Limb (tissue), 2 donors: ENCODE measurements around the gene PAX7.
"Not testable (repeated sequence)": the region's sequence is repeated elsewhere in the genome, so short reads cannot be mapped to it uniquely, and the experiment has no call there.

Source experiments
- DNase-seq, 2 donors: peaks; one replicate each; pipeline ENCODE4 v3.0.0-alpha.2; 2016; ENCODE audit errors: extremely low spot score in 2 of 2

Gene PAX7

DNA sequence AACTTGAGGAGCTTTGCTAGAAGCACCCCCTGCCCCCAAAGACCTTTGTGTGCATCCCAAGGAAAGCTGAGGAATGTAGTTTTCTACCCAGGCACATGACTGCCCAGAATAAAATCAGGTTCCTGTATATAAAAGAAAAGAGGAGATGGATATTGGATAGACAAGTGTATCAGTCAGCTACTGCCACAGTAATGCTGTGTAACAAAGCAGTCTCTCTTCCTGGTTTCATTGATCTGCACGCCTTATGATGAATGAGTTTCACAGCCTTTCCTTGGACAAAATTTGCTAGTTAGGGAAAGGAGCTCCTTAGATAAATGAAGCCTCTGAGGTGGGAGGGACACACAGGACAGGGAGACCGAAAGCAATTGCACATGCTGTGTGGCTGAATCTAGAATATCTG is 120.0 kb downstream of the PAX7 start:
- DNase-seq: no peak

DNA sequence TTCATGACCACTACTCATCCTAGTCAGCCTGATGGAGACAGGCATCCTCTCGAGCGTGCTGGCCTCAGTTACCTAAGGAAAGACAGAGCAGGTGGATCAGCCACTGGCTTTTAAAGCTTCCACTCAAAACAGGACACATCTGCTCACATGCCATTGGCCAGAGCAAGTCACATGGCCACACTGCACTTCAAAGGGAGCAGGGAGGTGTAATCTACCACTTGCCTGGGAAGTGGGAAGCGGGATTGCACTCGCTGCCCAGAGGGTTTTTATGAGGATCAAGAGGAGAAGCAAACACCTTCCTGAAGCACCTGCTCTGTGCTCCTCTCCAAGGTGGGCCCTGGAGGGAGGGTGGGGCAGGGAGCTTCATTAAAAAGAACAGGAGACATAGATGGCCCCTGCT is 120.8 kb downstream of the PAX7 start:
- DNase-seq: no peak

GRCh38 chr1:18752409-18752808 is 121.8 kb downstream of the PAX7 start:
- no peak for DNase-seq

GRCh38 chr1:18760156-18760555 is 129.5 kb downstream of the PAX7 start:
- no peak for DNase-seq

DNA sequence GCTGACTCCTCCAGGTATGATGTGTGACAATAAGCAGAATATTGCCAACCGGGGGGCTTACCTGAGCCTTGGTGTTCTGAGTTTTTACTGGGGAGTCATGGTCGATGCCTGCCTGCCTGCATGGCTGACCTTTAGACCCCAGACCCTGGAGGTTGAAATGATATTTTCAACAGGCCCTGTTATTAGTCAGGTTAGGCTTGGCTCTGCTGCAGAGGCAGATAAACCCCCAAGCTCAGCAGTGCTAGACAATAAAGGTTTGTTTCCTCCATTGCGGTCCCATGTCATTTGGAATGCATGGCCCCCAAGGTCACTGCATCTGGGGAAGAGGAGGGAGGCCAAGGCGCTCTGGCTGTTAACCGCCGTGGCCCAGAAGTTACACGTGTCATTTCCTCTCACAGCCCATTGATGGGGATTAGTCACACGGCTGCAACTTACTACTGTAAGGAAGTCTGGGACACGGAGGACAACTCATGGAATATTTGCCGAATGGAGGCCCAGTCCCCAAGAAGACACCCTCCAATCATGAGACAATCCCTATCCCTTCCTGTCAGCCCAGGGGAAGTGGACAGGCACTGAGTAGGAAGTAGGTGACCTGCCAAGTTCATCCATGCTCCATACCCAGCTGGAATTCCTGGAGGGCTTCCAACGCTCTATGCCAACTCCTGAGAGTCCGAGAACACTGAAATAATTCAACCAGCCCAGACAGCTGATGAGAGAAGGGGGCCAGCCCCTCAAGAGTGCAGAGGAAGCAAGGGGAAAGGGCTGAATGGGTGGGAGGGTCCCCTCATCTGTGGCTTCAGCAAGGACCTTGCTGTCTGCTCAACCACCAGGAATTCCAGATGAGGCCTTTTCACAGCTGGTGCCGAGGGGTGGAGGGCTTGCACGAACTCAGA is 131.5 kb downstream of the PAX7 start:
- DNase-seq: peak; percentile 34 to 79

DNA sequence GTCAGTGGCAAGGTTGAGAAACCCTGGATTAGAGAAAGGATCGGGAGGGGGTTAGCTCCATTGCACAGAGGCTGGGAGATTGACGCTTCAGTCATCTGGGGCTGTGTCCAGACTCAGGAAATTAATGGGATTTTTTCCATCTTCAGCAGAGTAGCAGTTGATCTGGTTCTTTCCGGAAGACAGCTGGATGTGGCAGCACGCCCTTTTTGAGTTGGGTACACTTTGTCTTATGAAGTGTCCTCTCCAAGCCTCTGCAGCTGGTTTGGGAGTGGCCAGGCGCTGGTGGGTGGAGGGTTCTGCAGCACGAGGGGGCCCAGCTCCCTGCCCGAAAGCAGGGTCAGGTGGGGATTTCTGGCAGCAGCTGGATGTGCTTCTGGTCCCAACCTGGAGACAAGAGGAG is 133.7 kb downstream of the PAX7 start:
- DNase-seq: peak; percentile 47 to 57

DNA sequence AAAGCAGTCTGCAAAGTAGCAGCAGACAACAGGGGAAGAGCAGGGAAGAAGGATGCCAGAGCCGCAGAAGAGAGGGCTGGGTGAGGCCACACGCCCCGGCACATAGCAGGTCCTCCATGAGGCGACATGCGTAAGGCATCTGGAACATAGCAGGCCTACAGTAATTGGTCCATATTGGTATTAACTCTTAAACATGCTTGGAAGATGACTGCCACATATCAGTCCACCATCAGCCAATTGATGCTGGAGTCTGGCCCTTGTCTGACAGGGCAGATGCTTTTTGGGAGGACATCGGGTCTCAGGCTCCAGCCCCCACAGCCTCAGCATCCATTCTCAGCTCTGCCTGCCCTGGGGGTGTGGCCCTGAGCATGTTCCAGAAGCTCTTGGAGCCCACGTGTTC is 135.1 kb downstream of the PAX7 start:
- DNase-seq: no peak

GRCh38 chr1:18766328-18766727 is 135.7 kb downstream of the PAX7 start:
- no peak for DNase-seq

GRCh38 chr1:18767576-18767975 is 136.9 kb downstream of the PAX7 start:
- not testable (repeated sequence) for DNase-seq

- no peak for DNase-seq
Observed at GRCh38 chr1:18768086-18768485, 137.4 kb downstream of the PAX7 start.

DNA sequence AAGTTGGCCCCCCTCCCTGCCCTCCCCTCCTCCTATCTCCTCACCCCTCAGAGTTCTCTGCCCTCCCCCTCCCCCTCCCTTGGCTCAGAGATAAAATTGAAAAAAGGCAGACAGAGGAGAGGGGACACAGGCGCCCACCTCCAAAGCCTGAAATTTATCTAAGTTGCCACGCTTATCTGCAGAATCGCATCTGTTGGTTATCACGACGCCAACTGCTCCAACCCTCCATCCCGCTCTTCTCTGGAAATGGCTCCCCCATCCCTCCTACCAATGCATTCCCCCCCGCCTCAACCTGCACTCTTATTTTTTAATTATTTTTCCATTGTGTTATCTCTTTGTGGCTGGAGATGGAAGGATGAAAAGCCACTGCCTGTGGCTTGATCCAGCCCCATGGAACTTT is 138.5 kb downstream of the PAX7 start:
- no peak for DNase-seq

- DNase-seq: no peak
Observed at GRCh38 chr1:18770799-18771198, 140.2 kb downstream of the PAX7 start.

DNA sequence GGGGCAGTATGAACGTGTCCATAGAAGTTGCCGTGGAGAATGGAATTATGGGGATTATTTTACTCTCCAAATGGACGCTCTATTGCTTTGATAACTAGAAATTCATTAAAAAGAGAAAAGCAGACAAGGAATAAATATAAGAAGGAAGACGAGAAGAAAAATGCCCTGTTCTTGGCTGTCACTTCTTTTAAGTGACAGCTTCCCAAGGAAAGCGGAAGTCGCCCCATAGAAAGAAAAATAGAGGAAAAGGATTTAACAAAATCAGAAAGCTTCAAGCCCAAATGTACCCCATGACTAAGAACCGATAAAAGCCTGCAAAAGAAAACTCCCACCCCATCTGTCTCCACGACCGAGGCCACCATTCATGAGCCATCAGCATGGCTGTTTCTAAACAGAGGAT is 143.1 kb downstream of the PAX7 start:
- no peak for DNase-seq

DNA sequence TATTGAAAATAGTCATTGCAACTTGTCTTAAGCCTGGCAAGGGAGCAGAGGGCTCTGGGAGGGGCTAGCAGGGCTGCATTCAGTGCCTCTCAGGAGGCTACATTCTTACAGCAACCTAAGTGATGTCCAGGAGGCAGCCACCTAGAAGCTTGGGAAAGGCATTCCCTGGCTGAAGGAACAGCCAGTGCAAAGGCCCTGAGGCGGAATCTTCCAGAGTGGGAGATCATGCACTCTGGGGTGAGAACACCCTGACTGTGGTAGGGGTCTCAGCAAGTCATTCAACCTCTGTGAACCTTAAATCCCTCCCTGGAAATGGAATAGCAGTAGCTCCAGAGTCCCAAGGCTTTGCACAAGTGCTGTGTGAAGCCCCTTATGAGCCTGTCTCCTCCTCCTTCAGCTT is 144.7 kb downstream of the PAX7 start:
- no peak for DNase-seq

- no peak for DNase-seq
Observed at GRCh38 chr1:18776777-18777176, 146.1 kb downstream of the PAX7 start.

GRCh38 chr1:18778437-18778836 is 147.8 kb downstream of the PAX7 start:
- no peak for DNase-seq

DNA sequence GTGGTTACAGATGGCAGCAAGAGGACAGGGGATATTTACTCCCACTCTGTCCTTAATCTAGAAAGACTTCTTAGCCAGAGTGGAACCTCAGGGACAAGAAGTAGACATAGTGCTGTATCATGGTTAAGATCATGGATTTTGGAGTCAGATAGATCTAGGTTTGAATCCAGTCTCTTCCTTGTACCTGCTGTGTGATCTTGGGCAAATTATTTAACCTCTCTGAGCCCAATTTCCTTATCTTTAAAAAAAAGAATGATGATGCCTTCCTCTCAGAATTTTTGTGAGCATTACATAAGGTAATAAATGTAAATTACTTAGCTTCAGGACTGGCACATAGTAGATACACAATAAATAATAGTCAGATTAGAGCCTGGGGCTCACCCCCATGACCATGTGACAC is 150.4 kb downstream of the PAX7 start:
- DNase-seq: no peak

- peak in 1 of 2 donors; percentile 56 for DNase-seq
Observed at GRCh38 chr1:18783705-18784481, 153.2 kb downstream of the PAX7 start.

- DNase-seq: no peak
Observed at GRCh38 chr1:18784482-18784831, 153.8 kb downstream of the PAX7 start.

DNA sequence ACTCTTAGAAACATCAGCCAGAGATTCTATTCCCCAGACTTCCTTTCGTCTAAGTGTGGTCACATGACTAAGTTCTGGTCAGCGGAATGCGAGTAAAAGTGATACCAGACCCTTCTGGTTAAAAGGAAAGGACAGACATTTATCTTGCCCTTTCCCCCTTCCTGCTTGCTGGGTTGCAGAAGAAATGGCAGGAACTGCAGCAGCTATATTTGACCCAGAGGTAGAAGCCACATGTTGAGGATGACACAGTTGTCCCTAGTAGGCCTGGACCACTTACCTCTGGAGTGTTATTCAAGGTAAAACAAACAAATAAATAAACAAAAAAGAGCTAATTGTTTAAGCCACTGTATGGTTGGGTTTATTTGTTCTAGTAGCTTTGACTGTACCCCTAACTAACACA is 155.5 kb downstream of the PAX7 start:
- no peak for DNase-seq

DNA sequence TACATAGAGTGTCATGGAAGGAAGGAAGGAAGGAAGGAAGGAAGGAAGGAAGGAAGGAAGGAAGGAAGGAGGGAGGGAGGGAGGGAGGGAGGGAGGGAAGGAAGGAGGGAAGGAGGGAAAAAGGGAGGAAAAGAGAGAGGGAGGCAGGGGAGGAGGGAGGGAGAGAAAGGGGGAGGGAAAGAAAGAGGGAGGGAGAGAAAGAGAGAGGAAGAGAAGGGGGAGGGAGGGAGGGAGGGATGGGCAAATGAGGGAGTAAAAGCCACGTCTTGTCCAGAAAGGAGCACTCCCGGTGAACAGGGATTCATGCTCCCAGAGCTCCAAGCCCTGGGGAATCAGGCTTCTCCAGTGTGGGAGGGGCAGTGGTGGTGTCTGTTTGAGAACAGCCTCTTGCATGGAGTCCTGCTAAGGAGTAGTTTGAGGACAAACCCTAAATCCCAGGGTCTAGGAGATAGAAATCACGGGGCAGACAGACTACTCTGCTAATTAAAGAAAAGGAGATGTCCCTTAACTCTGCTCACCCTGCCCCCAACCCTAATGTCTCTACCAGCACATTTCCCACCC is 157.3 kb downstream of the PAX7 start:
- DNase-seq: no peak

GRCh38 chr1:18789246-18789645 is 158.6 kb downstream of the PAX7 start:
- DNase-seq: no peak

DNA sequence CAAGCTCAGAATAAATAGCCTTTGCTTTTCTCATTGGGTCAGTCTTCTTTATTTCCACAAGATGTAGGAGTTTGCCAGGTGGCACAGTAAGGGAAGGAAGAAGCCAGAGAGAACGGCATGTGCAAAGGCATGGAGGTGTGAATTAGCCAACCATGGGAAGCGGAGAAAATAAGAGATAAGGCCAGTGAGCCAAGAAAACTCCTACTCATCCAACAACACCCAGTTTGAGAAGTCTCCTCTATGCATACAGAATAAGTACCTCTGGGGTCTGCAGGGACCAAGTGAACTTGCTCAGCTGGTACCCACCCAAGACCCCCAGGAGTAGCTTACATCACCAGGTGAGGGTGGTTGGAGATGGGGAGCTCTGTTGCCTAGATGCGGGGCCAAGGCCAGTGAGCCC is 162.1 kb downstream of the PAX7 start:
- DNase-seq: no peak
